Endodermal cell (in vitro differentiated cells): ENCODE measurements around the gene SCRG1. TPM values are rescaled to one million over a fixed set of nuclear protein-coding genes. Genes with fewer than 3 reads are reported as not detected.

Experiments
- DNase-seq: peaks from one replicate; pipeline ENCODE4 v3.0.0-alpha.2; 2017
- H3K27ac ChIP-seq: 2 replicates; pipeline ENCODE4 v1.5.1; 2013; ENCODE audit warnings: mild to moderate bottlenecking, low read depth, low read length, moderate library complexity
- H3K27me3 ChIP-seq: 2 replicates; pipeline ENCODE4 v1.6.1; 2013; ENCODE audit warnings: mild to moderate bottlenecking, low read length, moderate library complexity; ENCODE audit not compliant: insufficient read depth, control insufficient read depth, poor library complexity, severe bottlenecking
- H3K36me3 ChIP-seq: 2 replicates; pipeline ENCODE4 v1.7.0; 2013; ENCODE audit warnings: mild to moderate bottlenecking, low read length, moderate library complexity; ENCODE audit not compliant: control insufficient read depth, insufficient read depth
- H3K4me1 ChIP-seq: one replicate; pipeline ENCODE4 v1.7.0; 2013; ENCODE audit warnings: low read length; ENCODE audit not compliant: control insufficient read depth, insufficient read depth
- H3K4me3 ChIP-seq: 2 replicates; pipeline ENCODE4 v1.5.1; 2013; ENCODE audit warnings: mild to moderate bottlenecking, low read length, moderate library complexity
- H3K9ac ChIP-seq: 2 replicates; pipeline ENCODE4 v1.6.1; 2013; ENCODE audit warnings: mild to moderate bottlenecking, low read length, moderate library complexity; ENCODE audit not compliant: poor library complexity, severe bottlenecking; ENCODE audit errors: extremely low read depth
- H3K9me3 ChIP-seq: 2 replicates; pipeline ENCODE4 v1.6.1; 2013; ENCODE audit warnings: mild to moderate bottlenecking, low read length, moderate library complexity; ENCODE audit not compliant: control insufficient read depth
- H3K27ac Mint-ChIP-seq: 2 replicates; pipeline ENCODE4 v1.8.0; 2020; ENCODE audit warnings: mixed read lengths
- H3K27me3 Mint-ChIP-seq: 2 replicates; pipeline ENCODE4 v1.8.0; 2021; ENCODE audit warnings: mild to moderate bottlenecking, mixed read lengths; ENCODE audit not compliant: insufficient read depth
- H3K36me3 Mint-ChIP-seq: 2 replicates; pipeline ENCODE4 v1.8.0; 2020; ENCODE audit warnings: low read depth, mixed read lengths
- H3K4me1 Mint-ChIP-seq: 2 replicates; pipeline ENCODE4 v1.8.0; 2020; ENCODE audit warnings: mixed read lengths
- H3K4me3 Mint-ChIP-seq: 2 replicates; pipeline ENCODE4 v1.8.0; 2020; ENCODE audit warnings: mild to moderate bottlenecking, moderate library complexity, mixed read lengths
- H3K9me3 Mint-ChIP-seq: 2 replicates; pipeline ENCODE4 v1.8.0; 2020; ENCODE audit warnings: mild to moderate bottlenecking, mixed read lengths
- CTCF ChIP-seq: fragments of 200-600 bp; sonication (generic); conservative IDR thresholded peaks from 2 replicates; pipeline ENCODE4 v1.5.0; 2021; ENCODE audit warnings: antibody characterized with exemption, mild to moderate bottlenecking
- WGBS, 2 experiments: methylation state at CpG; one replicate each; pipeline versions ENCODE4 v1.1.5 to v1.1.7; 2013; ENCODE audit warnings: missing lambda C conversion rate in 2 of 2, mixed read lengths in 1 of 2; ENCODE audit not compliant: insufficient coverage in 1 of 2, insufficient read length in 1 of 2; 5-methylcytosine and 5-hydroxymethylcytosine counted together
- long read RNA-seq, 4 experiments: library from polyadenylated mRNA in 2 of 4; library from RNA in 1 of 4; library from capped mRNA in 1 of 4; stranded (forward) in 3 of 4; unstranded in 1 of 4; transcript quantifications; one replicate each; pipeline ENCODE4 v2.0.0, GENCODE V29; 2020 to 2021; ENCODE audit warnings: inconsistent platforms in 1 of 4
- polyA plus RNA-seq, 2 experiments: library from polyadenylated mRNA; stranded (reverse); fragments of 50-300 nt; gene quantifications; one replicate each; pipeline ENCODE4 v1.2.3, GENCODE V29; 2013
- total RNA-seq, 2 donors: library from RNA; stranded (reverse); fragmentation: NEBNext Ultra II Directional in 1 of 2; extraction: Animal tissue kit (Norgen Biotek cat#: 25700) in 1 of 2; gene quantifications; 2 replicates in 1 of 2; 3 replicates in 1 of 2; pipeline ENCODE4 v1.2.1, GENCODE V29; 2021

SCRG1 gene
- not detected for total RNA-seq
- 6.9 TPM for polyA plus RNA-seq (2013, experiment 1 of 2)
- polyA plus RNA-seq (2013, experiment 2 of 2), result 6.2 TPM
- long read RNA-seq, experiment 1, result 0 reads
- long read RNA-seq, experiment 2, result 0 reads
- long read RNA-seq, experiment 3, result 0 reads
- long read RNA-seq, experiment 4, result 0 reads

- 63 to 100% methylated on average over 2 to 4 of the region's 4 CpGs for WGBS, 2 experiments
- H3K4me1 Mint-ChIP-seq, result no peaks in the 10 kb centered on the region
Measured at GRCh38 chr4:173398779-173399415, at the start of gene SCRG1. Gene SCRG1, minus strand, starts transcription at chr4:173399116. Its CDS starts 7,702 bp downstream, at chr4:173391414.

GRCh38 chr4:173448103-173448502 is 49.2 kb upstream of the SCRG1 start:
- Histone ChIP-seq H3K9ac (no peak overlapping the region), H3K4me1 (no peaks in the 10 kb centered on the region), H3K27me3 (peaks cover 21% of the 10 kb centered on the region), H3K9me3 (no peaks in the 10 kb centered on the region), H3K27ac (no peak overlapping the region), H3K4me3 (no peak overlapping the region), H3K36me3 (no peaks in the 10 kb centered on the region)
- Mint-ChIP-seq H3K27me3 (peaks cover 31% of the 10 kb centered on the region), H3K36me3 (no peaks in the 10 kb centered on the region), H3K4me3 (no peak overlapping the region), H3K9me3 (no peaks in the 10 kb centered on the region), H3K27ac (no peak overlapping the region), H3K4me1 (peaks cover 22% of the 10 kb centered on the region)
- no peak for DNase-seq
- no peak for TF ChIP-seq CTCF
- WGBS, 2 experiments, result 91 to 95% methylated on average over 2 of the region's 2 CpGs

More at GRCh38 chr4:173398779-173399415, at the start of gene SCRG1:
- Histone ChIP-seq H3K4me3 (no peak within 1 kb of the TSS), H3K4me1 (no peaks in the 10 kb centered on the region), H3K27me3 (no peaks in the 10 kb centered on the region), H3K36me3 (no peaks in the 10 kb centered on the region), H3K27ac (no peak within 1 kb of the TSS), H3K9ac (no peak within 1 kb of the TSS), H3K9me3 (no peaks in the 10 kb centered on the region)
- Mint-ChIP-seq H3K27ac (no peak within 1 kb of the TSS), H3K9me3 (no peaks in the 10 kb centered on the region), H3K4me3 (no peak within 1 kb of the TSS), H3K36me3 (no peaks in the 10 kb centered on the region), H3K27me3 (no peaks in the 10 kb centered on the region)
- DNase-seq, result no peak
- TF ChIP-seq CTCF, result no peak

- Mint-ChIP-seq H3K4me1 (peaks cover 22% of the 10 kb centered on the region), H3K27me3 (peaks cover 23% of the 10 kb centered on the region)
- H3K4me1 ChIP-seq, result no peaks in the 10 kb centered on the region
Measured at GRCh38 chr4:173446416-173446815, 47.5 kb upstream of the SCRG1 start.

More at GRCh38 chr4:173446416-173446815, 47.5 kb upstream of the SCRG1 start:
- Mint-ChIP-seq H3K9me3 (no peaks in the 10 kb centered on the region), H3K4me3 (no peak overlapping the region), H3K27ac (no peak overlapping the region), H3K36me3 (no peaks in the 10 kb centered on the region)
- TF ChIP-seq CTCF, result no peak
- Histone ChIP-seq H3K9ac (no peak overlapping the region), H3K9me3 (no peaks in the 10 kb centered on the region), H3K4me3 (no peak overlapping the region), H3K36me3 (no peaks in the 10 kb centered on the region), H3K27ac (no peak overlapping the region), H3K27me3 (peaks cover 21% of the 10 kb centered on the region)
- WGBS, 2 experiments, result 96 to 100% methylated on average over 1 of the region's 1 CpG
- DNase-seq, result no peak
